GM10266 (cell line): ENCODE measurements around the gene HENMT1.
"Not testable (repeated sequence)": the region's sequence is repeated elsewhere in the genome, so short reads cannot be mapped to it uniquely, and the experiment has no call there.

Source experiments
- DNase-seq: peaks from one replicate; pipeline ENCODE4 v3.0.0; 2012; ENCODE audit errors: extremely low spot score
- TF ChIP-seq, protein P1 (sequence below): IDR thresholded peaks from 2 replicates; pipeline ENCODE4 v1.5.1; 2012; ENCODE audit warnings: mild to moderate bottlenecking, low read depth; ENCODE audit not compliant: control insufficient read depth, insufficient read depth; ENCODE audit errors: missing control alignments

Gene HENMT1

DNA sequence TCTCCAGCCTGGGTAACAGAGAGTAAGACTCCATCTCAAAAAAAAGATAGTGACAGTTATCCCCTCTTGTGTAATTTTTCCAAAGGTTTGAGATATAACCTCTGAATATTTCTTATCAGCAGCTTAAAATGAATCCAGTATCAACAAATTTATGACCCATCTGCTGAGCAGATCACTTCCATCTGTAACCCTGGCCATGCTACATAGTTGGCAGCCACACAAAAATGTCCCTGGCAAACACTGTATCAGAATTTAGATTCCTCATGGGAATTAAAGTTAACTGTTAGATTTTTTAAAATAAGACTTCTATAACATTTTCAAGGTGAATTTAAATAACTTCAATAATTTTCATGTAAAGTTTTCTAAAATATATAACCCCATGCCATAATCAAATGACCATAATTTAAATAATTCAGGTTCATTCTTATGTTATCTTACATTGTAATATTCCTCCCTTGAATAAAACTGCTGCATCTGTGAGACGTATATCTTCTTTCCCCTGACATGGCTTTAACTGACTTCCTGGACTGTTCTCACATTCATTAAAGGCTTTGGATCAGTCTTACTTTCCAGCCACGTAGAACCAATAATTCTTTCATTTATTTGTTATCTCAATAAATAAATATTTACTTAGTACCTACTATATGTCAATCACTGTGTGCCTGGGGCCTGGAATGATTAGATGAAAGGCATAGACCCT is 25.9 kb upstream of the HENMT1 start:
- TF ChIP-seq, protein P1, sequence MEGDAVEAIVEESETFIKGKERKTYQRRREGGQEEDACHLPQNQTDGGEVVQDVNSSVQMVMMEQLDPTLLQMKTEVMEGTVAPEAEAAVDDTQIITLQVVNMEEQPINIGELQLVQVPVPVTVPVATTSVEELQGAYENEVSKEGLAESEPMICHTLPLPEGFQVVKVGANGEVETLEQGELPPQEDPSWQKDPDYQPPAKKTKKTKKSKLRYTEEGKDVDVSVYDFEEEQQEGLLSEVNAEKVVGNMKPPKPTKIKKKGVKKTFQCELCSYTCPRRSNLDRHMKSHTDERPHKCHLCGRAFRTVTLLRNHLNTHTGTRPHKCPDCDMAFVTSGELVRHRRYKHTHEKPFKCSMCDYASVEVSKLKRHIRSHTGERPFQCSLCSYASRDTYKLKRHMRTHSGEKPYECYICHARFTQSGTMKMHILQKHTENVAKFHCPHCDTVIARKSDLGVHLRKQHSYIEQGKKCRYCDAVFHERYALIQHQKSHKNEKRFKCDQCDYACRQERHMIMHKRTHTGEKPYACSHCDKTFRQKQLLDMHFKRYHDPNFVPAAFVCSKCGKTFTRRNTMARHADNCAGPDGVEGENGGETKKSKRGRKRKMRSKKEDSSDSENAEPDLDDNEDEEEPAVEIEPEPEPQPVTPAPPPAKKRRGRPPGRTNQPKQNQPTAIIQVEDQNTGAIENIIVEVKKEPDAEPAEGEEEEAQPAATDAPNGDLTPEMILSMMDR, result no peak
- DNase-seq, result no peak

DNA sequence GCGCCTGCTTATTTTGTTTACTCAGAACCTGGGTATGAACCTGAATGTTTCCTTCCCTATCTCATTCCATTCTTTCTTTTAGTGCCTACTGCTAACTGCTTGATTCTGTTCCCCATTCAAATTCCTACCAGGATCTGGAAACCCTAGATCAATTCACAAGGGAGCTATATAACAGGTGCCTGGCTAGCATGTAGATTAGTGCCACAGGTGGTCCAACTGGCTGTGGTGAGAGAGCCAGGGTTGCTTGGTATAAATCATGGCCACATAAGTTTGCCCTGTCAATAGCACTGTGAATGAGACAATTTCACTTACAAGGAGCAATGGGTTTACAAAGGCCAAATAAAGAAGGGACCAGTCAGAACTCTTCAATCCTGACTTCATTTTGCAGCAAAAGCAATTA is 24.6 kb upstream of the HENMT1 start:
- no peak for DNase-seq
- TF ChIP-seq, protein P1, result no peak

GRCh38 chr1:108681701-108682100 is 20.8 kb upstream of the HENMT1 start:
- not testable (repeated sequence) for DNase-seq

GRCh38 chr1:108679586-108680213 is 18.8 kb upstream of the HENMT1 start:
- TF ChIP-seq, protein P1, result no peak
- no peak for DNase-seq

GRCh38 chr1:108678706-108679105 is 17.8 kb upstream of the HENMT1 start:
- TF ChIP-seq, protein P1, result no peak

GRCh38 chr1:108671143-108671542 is 10.2 kb upstream of the HENMT1 start:
- DNase-seq, result no peak
- TF ChIP-seq, protein P1, result no peak

More at GRCh38 chr1:108678706-108679105, 17.8 kb upstream of the HENMT1 start:
- DNase-seq, result no peak

- DNase-seq, result no peak
- TF ChIP-seq, protein P1, result no peak
Measured at GRCh38 chr1:108670131-108670773, 9.4 kb upstream of the HENMT1 start.

DNA sequence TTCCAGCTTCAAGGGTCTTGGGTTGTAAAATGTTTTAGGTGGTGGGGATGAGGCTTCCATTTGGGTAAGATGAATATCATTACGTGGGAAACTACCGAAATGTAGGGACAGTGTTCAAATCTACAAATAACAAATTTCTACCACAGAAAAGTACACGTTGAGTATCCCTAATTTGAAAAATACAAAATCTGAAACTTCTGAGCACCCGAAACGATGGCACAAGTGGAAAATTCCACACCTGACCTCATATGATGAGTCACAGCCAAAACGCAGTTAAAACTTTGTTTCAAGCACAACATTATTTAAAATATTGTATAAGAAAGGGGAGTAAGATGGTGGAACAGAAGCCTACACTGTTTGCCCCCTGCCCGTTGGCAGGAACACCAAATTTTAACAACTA is 8.8 kb upstream of the HENMT1 start:
- TF ChIP-seq, protein P1, result no peak
- DNase-seq, result no peak
